AG10803 (cell line): Measurements from ENCODE around the gene GNAI3.

Experiments used
- DNase-seq: peaks from one replicate; pipeline ENCODE4 v3.0.0; 2010; ENCODE audit warnings: low read depth
- H3K4me3 ChIP-seq: 2 replicates; pipeline ENCODE4 v1.5.1; 2011; ENCODE audit warnings: mild to moderate bottlenecking, low read length, control low read depth
- CTCF ChIP-seq: conservative IDR thresholded peaks from 2 replicates; pipeline ENCODE4 v1.5.1; 2011; ENCODE audit warnings: mild to moderate bottlenecking, low read length, control low read depth, inconsistent platforms

GNAI3 gene

GRCh38 chr1:109623601-109624161 is 75.3 kb downstream of the GNAI3 start:
- H3K4me3 ChIP-seq = peak overlapping the region; percentile 30
- no peak for TF ChIP-seq CTCF
- DNase-seq = no peak

- TF ChIP-seq CTCF = no peak
- H3K4me3 ChIP-seq = no peak overlapping the region; the same call in none of the 2 replicates
- DNase-seq = no peak
Measured at GRCh38 chr1:109624201-109625010, 76.0 kb downstream of the GNAI3 start.

- no peak overlapping the region for H3K4me3 ChIP-seq
- TF ChIP-seq CTCF = no peak
- DNase-seq = no peak
Measured at GRCh38 chr1:109625176-109625575, 76.8 kb downstream of the GNAI3 start.

GRCh38 chr1:109625601-109626560 is 77.5 kb downstream of the GNAI3 start:
- TF ChIP-seq CTCF = no peak
- H3K4me3 ChIP-seq = no peak overlapping the region
- no peak for DNase-seq

- H3K4me3 ChIP-seq = no peak overlapping the region
- no peak for TF ChIP-seq CTCF
- DNase-seq = no peak
Measured at GRCh38 chr1:109626682-109627408, 78.4 kb downstream of the GNAI3 start.

GRCh38 chr1:109627692-109628399 is 79.4 kb downstream of the GNAI3 start:
- DNase-seq = no peak
- no peak overlapping the region for H3K4me3 ChIP-seq
- TF ChIP-seq CTCF = no peak
